ENCODE measurements around the gene ZNF423. TPM values are rescaled to one million over a fixed set of nuclear protein-coding genes. Genes with fewer than 3 reads are reported as not detected.

ZNF423 gene
- total RNA-seq, 2 experiments from 2014 or later = not detected

Other genes starting within 250 kb of the ZNF423 start
- 10 to 100 TPM; 23.9 to 24.5 TPM for gene CNEP1R1, start 169.1 kb upstream of the ZNF423 start, total RNA-seq
- 10 to 100 TPM; 17.6 to 18.6 TPM for gene HEATR3, start 209.9 kb upstream of the ZNF423 start, total RNA-seq

Measured in activated CD4-positive, alpha-beta memory T cell treated with anti-CD3 and anti-CD28 coated beads for 36 hours (primary cell).